ENCODE measurements around the gene DVL1.

DVL1 gene

DNA sequence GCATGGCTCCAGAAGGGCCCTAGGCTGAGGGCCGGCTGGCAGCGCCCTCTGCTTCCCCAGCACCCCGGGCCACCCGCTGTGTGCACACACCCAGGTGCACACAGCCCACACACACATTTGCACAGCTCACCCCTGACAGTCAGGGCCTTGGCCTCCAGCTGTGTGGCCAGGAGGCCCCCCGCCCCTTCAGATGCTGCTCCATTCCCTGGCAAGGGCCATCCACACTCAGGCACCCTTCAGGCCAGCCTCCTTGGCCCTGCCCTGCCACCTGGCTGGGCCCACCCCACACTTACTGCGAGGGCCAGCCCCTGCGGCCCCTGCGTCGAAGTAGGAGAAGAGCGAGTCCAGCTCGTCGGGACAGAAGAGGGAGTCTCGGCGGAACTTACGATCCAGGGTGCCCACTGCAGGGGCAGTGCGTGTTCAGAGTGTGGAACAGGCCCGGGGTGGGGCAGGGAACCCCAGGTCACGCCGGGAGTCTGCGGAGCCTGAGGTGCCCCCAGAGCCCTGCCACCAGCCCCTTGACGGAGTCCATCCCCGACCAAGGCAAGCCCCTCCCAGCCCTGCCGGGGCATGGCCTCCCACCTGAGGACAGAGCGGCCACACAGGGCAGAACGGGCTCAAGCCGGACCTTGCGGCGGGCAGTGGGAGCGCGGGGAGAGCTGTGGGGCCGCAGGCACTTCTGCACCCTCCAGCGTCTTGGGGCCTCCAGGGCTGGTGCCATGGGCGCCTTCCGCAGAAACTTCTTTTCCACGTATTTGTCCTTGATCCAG is 53.9 kb downstream of the DVL1 start:
- no peak for DNase-seq

- DNase-seq: no peak
Observed at GRCh38 chr1:1294250-1294890, 54.8 kb downstream of the DVL1 start.

GRCh38 chr1:1293263-1294249 is 55.7 kb downstream of the DVL1 start:
- no peak for DNase-seq

- no peak for DNase-seq
Observed at GRCh38 chr1:1292851-1293250, 56.4 kb downstream of the DVL1 start.

GRCh38 chr1:1292442-1292779 is 56.8 kb downstream of the DVL1 start:
- DNase-seq: no peak

- DNase-seq: peak; percentile 44
Observed at GRCh38 chr1:1291548-1292441, 57.4 kb downstream of the DVL1 start.

DNA sequence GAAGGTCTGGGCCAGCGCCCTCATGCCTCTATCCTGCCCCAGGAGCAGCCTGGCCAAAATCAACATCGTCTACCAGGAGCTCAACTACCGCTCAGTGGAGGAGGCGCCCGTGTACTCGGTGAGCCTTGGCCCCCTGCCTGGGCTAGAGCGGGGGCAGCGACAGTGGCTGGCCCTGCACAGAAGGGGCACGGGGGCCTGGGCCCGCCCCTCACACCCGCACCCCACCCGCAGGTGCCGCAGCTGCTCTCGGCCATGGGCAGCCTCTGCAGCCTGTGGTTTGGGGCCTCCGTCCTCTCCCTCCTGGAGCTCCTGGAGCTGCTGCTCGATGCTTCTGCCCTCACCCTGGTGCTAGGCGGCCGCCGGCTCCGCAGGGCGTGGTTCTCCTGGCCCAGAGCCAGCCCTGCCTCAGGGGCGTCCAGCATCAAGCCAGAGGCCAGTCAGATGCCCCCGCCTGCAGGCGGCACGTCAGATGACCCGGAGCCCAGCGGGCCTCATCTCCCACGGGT is 58.1 kb downstream of the DVL1 start:
- no peak for DNase-seq

GRCh38 chr1:1290238-1290731 is 58.9 kb downstream of the DVL1 start:
- DNase-seq: no peak

GRCh38 chr1:1287288-1288110 is 61.7 kb downstream of the DVL1 start:
- no peak for DNase-seq

- no peak for DNase-seq
Observed at GRCh38 chr1:1286313-1287261, 62.6 kb downstream of the DVL1 start.

DNA sequence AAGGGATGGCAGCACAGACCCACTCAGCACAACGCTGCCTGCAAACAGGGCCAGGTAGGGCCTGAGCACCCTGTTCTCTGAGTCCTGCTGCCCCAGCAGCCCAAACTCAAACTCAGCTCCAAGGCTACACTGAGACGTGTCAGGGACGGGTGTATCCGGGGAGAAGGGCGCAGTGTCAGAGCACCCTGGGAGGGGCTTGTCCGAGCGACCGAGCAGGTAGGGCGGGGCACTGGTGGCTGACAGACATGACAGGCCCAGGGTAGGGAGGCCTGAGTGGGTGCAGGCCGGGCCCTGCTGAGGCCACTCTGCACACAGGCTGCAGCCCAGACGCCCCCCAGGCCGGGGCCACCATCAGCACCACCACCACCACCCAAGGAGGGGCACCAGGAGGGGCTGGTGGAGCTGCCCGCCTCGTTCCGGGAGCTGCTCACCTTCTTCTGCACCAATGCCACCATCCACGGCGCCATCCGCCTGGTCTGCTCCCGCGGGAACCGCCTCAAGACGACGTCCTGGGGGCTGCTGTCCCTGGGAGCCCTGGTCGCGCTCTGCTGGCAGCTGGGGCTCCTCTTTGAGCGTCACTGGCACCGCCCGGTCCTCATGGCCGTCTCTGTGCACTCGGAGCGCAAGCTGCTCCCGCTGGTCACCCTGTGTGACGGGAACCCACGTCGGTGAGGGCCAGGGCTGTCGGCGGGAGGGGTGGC is 63.5 kb downstream of the DVL1 start:
- no peak for DNase-seq

Data from EL (cell line).